Breast epithelium (tissue), 4 donors: ENCODE data around the gene POM121L2. TPM values are rescaled to one million over a fixed set of nuclear protein-coding genes. Genes with fewer than 3 reads are reported as not detected.

Experiments
- DNase-seq, 2 donors: peaks; one replicate each; pipeline ENCODE4 v3.0.0-alpha.2; 2019; ENCODE audit warnings: low spot score in 2 of 2
- H3K27ac ChIP-seq, 2 donors: fragments of 200-600 bp; sonication (generic) in 1 of 2; one replicate each; pipeline ENCODE4 v1.5.1; 2016 to 2019; ENCODE audit warnings: mild to moderate bottlenecking in 1 of 2
- H3K27me3 ChIP-seq, 2 donors: fragments of 200-600 bp; sonication (generic) in 1 of 2; one replicate each; pipeline versions ENCODE4 v1.5.1 to v1.6.0; 2017 to 2019; ENCODE audit warnings: control low read depth in 1 of 2, mild to moderate bottlenecking in 1 of 2
- H3K36me3 ChIP-seq: fragments of 200-600 bp; one replicate; pipeline ENCODE4 v1.5.1; 2019
- H3K4me1 ChIP-seq, 2 donors: fragments of 200-600 bp; sonication (generic); one replicate each; pipeline ENCODE4 v1.5.1; 2016 to 2019; ENCODE audit warnings: control low read depth in 1 of 2
- H3K4me3 ChIP-seq, 3 donors: fragments of 200-600 bp; sonication (generic); 1 replicate in 2 of 3; 2 replicates in 1 of 3; pipeline ENCODE4 v1.5.1; 2016 to 2019; ENCODE audit warnings: mild to moderate bottlenecking in 3 of 3, moderate library complexity in 2 of 3
- H3K9me3 ChIP-seq, 2 donors: fragments of 200-600 bp; sonication (generic) in 1 of 2; one replicate each; pipeline ENCODE4 v1.5.1; 2016 to 2019; ENCODE audit warnings: control low read depth in 1 of 2
- POLR2A ChIP-seq: fragments of 450-650 bp; IDR thresholded peaks from one replicate; pipeline ENCODE4 v1.6.1; 2016; ENCODE audit warnings: antibody characterized with exemption, mild to moderate bottlenecking, moderate library complexity
- POLR2AphosphoS5 ChIP-seq, 3 donors: sonication (generic); formaldehyde crosslinking; IDR thresholded peaks; one replicate each; pipeline ENCODE4 v1.6.1; 2017; ENCODE audit warnings: antibody characterized with exemption in 3 of 3
- intact Hi-C: fragments of 100-400 bp; cut with DNase I; formaldehyde crosslinking; loops from one replicate; pipeline ENCODE4 v1.15.1; 2023; ENCODE audit warnings: low total_unique reads
- total RNA-seq, 3 donors: library from RNA; depleted of rRNA; stranded (reverse); fragments of >200 nt; gene quantifications; one replicate each; pipeline ENCODE4 v1.1.0, GENCODE V29; 2016
- TF ChIP-seq, protein P1 (sequence below), 3 donors: fragments of 450-650 bp; IDR thresholded peaks; one replicate each; pipeline ENCODE4 v1.5.1; 2016 to 2017; ENCODE audit warnings: antibody characterized with exemption in 3 of 3, mild to moderate bottlenecking in 3 of 3, moderate library complexity in 3 of 3

The POM121L2 gene
- total RNA-seq, 3 donors from 2014 or later, result not detected

DNA sequence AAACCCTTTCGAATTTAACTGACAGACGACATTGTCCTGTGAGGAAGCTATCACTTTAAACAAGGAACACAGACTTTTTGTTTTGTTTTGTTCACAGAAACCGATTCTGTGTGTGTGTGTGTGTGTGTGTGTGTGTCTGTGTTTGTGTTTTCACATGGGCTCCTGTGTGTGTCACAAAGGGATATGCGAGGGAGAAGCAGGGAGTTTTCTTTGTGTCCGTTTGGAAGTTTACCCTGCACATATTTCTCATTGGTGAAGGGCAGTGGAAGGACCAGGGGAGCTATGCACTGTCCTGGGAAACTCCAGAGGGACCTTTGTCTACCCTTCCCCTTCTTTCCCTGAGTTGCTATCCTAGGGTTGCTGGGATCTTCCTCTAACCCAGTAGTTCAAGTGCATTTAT is 17.7 kb downstream of the POM121L2 start:
- Histone ChIP-seq H3K36me3 (no peaks in the 10 kb centered on the region), H3K9me3 (peaks cover 0 to 10% of the 10 kb centered on the region in 2 donors), H3K27ac (no peak overlapping the region), H3K4me1 (no peaks in the 10 kb centered on the region), H3K4me3 (no peak overlapping the region), H3K27me3 (peaks cover 0 to 97% of the 10 kb centered on the region in 2 donors)
- DNase-seq, result no peak
- TF ChIP-seq, protein P1, sequence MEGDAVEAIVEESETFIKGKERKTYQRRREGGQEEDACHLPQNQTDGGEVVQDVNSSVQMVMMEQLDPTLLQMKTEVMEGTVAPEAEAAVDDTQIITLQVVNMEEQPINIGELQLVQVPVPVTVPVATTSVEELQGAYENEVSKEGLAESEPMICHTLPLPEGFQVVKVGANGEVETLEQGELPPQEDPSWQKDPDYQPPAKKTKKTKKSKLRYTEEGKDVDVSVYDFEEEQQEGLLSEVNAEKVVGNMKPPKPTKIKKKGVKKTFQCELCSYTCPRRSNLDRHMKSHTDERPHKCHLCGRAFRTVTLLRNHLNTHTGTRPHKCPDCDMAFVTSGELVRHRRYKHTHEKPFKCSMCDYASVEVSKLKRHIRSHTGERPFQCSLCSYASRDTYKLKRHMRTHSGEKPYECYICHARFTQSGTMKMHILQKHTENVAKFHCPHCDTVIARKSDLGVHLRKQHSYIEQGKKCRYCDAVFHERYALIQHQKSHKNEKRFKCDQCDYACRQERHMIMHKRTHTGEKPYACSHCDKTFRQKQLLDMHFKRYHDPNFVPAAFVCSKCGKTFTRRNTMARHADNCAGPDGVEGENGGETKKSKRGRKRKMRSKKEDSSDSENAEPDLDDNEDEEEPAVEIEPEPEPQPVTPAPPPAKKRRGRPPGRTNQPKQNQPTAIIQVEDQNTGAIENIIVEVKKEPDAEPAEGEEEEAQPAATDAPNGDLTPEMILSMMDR (IDR thresholded peaks at IDR 0.05), result no peak
- TF ChIP-seq POLR2A (no peak), POLR2AphosphoS5 (IDR thresholded peaks at IDR 0.05) (no peak)
- intact Hi-C loops, result no loop called here

DNA sequence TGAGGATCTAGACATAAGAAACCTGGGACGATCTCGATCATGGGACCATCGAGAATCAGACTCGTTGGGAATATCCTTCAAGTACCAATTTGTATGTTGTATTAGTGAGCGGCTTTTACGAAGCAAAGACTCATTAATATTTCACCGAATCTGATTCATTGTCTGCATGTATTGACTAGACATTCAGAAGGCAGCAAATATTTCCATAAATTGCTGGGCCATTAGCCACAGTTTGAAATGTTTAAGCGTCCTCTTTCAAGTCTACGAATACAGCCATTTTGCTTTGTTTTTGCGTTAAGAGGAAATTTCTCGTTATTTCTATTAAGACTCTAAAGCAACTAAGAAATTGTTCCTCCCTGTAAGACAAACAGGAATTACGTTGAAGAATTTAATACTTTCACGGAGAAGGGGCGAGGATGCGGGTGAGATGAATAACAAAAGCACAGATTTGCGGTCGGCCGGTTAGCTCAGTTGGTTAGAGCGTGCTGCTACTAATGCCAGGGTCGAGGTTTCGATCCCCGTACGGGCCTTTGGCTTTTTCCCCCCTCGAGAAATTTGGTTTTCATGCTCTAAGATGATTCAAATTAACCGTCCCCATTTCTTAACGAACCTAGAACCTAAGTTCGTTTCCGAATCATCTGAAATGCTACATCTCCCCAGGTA is 18.5 kb downstream of the POM121L2 start:
- no peaks in the 10 kb centered on the region for H3K4me1 ChIP-seq
- no peak for DNase-seq
- H3K27ac ChIP-seq, result no peak overlapping the region
- no peaks in the 10 kb centered on the region for H3K36me3 ChIP-seq
- TF ChIP-seq POLR2AphosphoS5 (IDR thresholded peaks at IDR 0.05) (no peak), POLR2A (no peak)
- TF ChIP-seq, protein P1 (IDR thresholded peaks at IDR 0.05), result no peak
- H3K9me3 ChIP-seq, result peaks cover 0 to 10% of the 10 kb centered on the region in 2 donors
- no peak overlapping the region for H3K4me3 ChIP-seq
- H3K27me3 ChIP-seq, result peaks cover 0 to 98% of the 10 kb centered on the region in 2 donors
- intact Hi-C loops, result no loop called here

DNA sequence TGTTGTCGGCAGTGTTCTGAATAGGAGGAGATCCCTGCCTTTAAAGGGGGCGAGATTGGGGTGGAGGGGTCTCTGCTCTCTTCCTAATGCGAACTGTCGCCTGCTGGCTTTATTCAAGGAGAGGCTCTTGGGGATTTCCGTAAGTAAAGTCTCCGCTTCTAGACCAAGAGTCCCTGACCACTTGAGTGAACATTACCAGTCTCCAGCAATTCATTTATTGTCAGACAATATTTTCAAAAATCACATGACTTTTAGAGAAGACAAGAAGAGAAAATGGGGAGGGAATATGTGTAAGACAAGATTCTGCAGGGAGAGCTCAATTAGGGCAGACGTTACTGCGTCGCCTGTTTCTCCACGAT is 21.2 kb downstream of the POM121L2 start:
- no peak for DNase-seq

DNA sequence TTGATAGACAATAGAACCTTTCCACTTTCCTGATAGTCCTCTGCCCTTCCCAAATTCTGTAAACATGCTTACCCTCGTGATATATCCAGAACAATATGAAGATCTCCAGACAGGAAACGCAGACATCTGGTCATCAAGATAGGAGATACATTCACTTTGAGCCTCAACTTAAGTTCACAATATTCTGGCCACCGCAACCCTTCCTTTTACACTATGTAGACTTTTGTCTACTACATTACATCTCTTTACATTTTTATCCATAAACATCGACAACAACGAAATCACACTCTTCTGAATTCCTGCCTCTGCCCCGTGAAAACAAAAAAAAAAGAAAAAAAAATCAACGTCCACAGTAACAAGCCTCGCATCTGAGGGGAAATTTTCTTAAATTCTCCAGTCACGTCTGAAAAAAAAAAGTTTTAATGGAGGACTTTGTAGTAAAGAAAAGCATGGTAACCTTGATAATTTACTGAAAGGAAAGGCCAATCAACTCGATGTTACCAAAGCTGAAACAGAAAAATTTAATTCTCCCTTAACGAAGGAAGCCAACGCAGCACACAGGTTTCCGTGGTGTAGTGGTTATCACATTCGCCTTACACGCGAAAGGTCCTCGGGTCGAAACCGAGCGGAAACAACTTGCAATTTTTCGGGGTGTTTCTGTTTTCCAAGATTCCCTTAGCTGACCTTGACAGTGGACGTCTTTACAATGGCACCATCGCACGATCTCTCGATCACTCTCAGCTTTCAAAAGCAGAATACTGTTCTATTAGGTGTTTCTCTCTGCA is 21.8 kb downstream of the POM121L2 start:
- no peak overlapping the region for H3K27ac ChIP-seq
- H3K4me1 ChIP-seq, result no peaks in the 10 kb centered on the region
- H3K9me3 ChIP-seq, result peaks cover 0 to 10% of the 10 kb centered on the region in 2 donors
- TF ChIP-seq POLR2A (no peak), POLR2AphosphoS5 (IDR thresholded peaks at IDR 0.05) (no peak)
- TF ChIP-seq, protein P1 (IDR thresholded peaks at IDR 0.05), result no peak
- DNase-seq, result no peak
- H3K36me3 ChIP-seq, result no peaks in the 10 kb centered on the region
- no peak overlapping the region for H3K4me3 ChIP-seq
- peaks cover 0 to 98% of the 10 kb centered on the region in 2 donors for H3K27me3 ChIP-seq
- intact Hi-C loops, result no loop called here

More for the DNA sequence above, 21.2 kb downstream of the POM121L2 start:
- Histone ChIP-seq H3K36me3 (no peaks in the 10 kb centered on the region), H3K4me3 (no peak overlapping the region), H3K27ac (no peak overlapping the region), H3K9me3 (peaks cover 0 to 10% of the 10 kb centered on the region in 2 donors), H3K27me3 (peaks cover 0 to 98% of the 10 kb centered on the region in 2 donors), H3K4me1 (no peaks in the 10 kb centered on the region)
- intact Hi-C loops, result no loop called here
- TF ChIP-seq POLR2AphosphoS5 (IDR thresholded peaks at IDR 0.05) (no peak), POLR2A (no peak)
- TF ChIP-seq, protein P1 (IDR thresholded peaks at IDR 0.05), result no peak
